K562 (cell line): ENCODE measurements around the gene LYST. TPM values are rescaled to one million over a fixed set of nuclear protein-coding genes. Genes with fewer than 3 reads are reported as not detected.

ENCODE experiments used
- ATAC-seq: fragments of 200-7000 bp; cut with Tn5 transposase; 3 replicates; pipeline ENCODE4 v1.9.1; 2020; ENCODE audit warnings: moderate library complexity
- BruUV-seq: library from RNA; stranded (reverse); fragments of 400-500 nt; replicated peaks from 2 replicates; lab custom pipeline; 2021; lab: Mats Ljungman, UMichigan
- CTCF ChIA-PET: fragments of 300-600 bp; formaldehyde crosslinking; extraction: SDS; loops from one replicate; lab custom pipeline; 2021; ENCODE audit warnings: low intra/inter-chr PET ratio; lab: Yijun Ruan, JAX
- POLR2A ChIA-PET: fragments of 300-600, 350-650 bp; sonication (Branson Sonifier 250); formaldehyde crosslinking; extraction: SDS; loops from one replicate; lab custom pipeline; 2021; ENCODE audit warnings: antibody characterized with exemption, inconsistent platforms; lab: Yijun Ruan, JAX
- DNase-seq, 4 experiments: peaks; one replicate each; pipeline versions ENCODE4 v3.0.0 to v3.0.0-alpha.2; 2011 to 2018; ENCODE audit warnings: low spot score in 3 of 4, mixed read lengths in 3 of 4; ENCODE audit errors: extremely low read depth in 1 of 4
- FAIRE-seq: peaks from 2 replicates; lab custom pipeline; 2011; peaks lifted over from hg19 to GRCh38; lab: Jason Lieb, UNC
- H2AFZ ChIP-seq: 2 replicates; pipeline ENCODE4 v1.6.0; 2011; ENCODE audit warnings: low read depth, low read length, control low read depth, inconsistent platforms
- H3K27ac ChIP-seq: fragments of 200-600 bp; 3 replicates; pipeline ENCODE4 v1.8.0; 2011; ENCODE audit warnings: low read depth, mild to moderate bottlenecking, control low read depth, inconsistent platforms, low read length, moderate library complexity, mixed read lengths; ENCODE audit errors: extremely low read depth
- H3K27me3 ChIP-seq, 2 experiments: fragments of 300-600 bp in 1 of 2; 2 replicates in 1 of 2; 3 replicates in 1 of 2; pipeline versions ENCODE4 v1.6.0 to v1.8.0; 2011; ENCODE audit warnings: inconsistent platforms in 2 of 2, low read length in 2 of 2, mild to moderate bottlenecking in 1 of 2, mixed read lengths in 1 of 2, moderate library complexity in 1 of 2; ENCODE audit not compliant: control insufficient read depth in 2 of 2, insufficient read depth in 2 of 2
- H3K36me3 ChIP-seq: fragments of 300-600 bp; 3 replicates; pipeline ENCODE4 v1.8.0; 2011; ENCODE audit warnings: mild to moderate bottlenecking, low read length, inconsistent platforms; ENCODE audit not compliant: control insufficient read depth, insufficient read depth
- H3K4me1 ChIP-seq, 2 experiments: fragments of 200-600 bp in 1 of 2; replicated peaks in 1 of 2; 2 replicates in 1 of 2; 3 replicates in 1 of 2; pipeline versions ENCODE4 v1.5.1 to v1.8.0; 2011; ENCODE audit warnings: inconsistent platforms in 2 of 2, low read length in 2 of 2, mild to moderate bottlenecking in 1 of 2, mixed read lengths in 1 of 2, moderate library complexity in 1 of 2; ENCODE audit not compliant: control insufficient read depth in 2 of 2, insufficient read depth in 2 of 2
- H3K4me2 ChIP-seq: 2 replicates; pipeline ENCODE4 v1.6.1; 2011; ENCODE audit warnings: low read length, control low read depth, inconsistent platforms, mixed read lengths; ENCODE audit not compliant: insufficient read depth
- H3K4me3 ChIP-seq: fragments of 200-600 bp; sonication (generic), shearing (Covaris generic); 2 replicates; pipeline ENCODE4 v1.5.1; 2016; ENCODE audit warnings: control low read depth, inconsistent platforms
- H3K79me2 ChIP-seq: fragments of 200-600 bp; 3 replicates; pipeline ENCODE4 v1.8.0; 2011; ENCODE audit warnings: low read length, inconsistent platforms; ENCODE audit not compliant: control insufficient read depth, insufficient read depth
- H3K9ac ChIP-seq, 2 experiments: 2 replicates each; pipeline versions ENCODE4 v1.6.0 to v1.6.1; 2011; ENCODE audit warnings: low read depth in 2 of 2, low read length in 2 of 2, control low read depth in 1 of 2, inconsistent platforms in 1 of 2, mild to moderate bottlenecking in 1 of 2, mixed read lengths in 1 of 2; ENCODE audit not compliant: insufficient read depth in 1 of 2
- H3K9me1 ChIP-seq: one replicate; pipeline ENCODE4 v1.6.0; 2011; ENCODE audit warnings: inconsistent platforms, mild to moderate bottlenecking, low read length, moderate library complexity; ENCODE audit not compliant: control insufficient read depth, insufficient read depth
- H3K9me3 ChIP-seq: replicated peaks from 2 replicates; pipeline ENCODE4 v1.5.1; 2011; ENCODE audit warnings: low read depth, low read length, inconsistent platforms; ENCODE audit not compliant: control insufficient read depth, insufficient read depth
- H4K20me1 ChIP-seq: replicated peaks from 2 replicates; pipeline ENCODE4 v1.6.1; 2011; ENCODE audit warnings: low read length, inconsistent platforms, mixed read lengths; ENCODE audit not compliant: control insufficient read depth, insufficient read depth
- CC2D1A ChIP-seq: fragments of 450-650 bp; IDR thresholded peaks from 2 replicates; pipeline ENCODE4 v1.6.1; 2017; ENCODE audit warnings: mild to moderate bottlenecking
- CREBBP ChIP-seq: IDR thresholded peaks from one replicate; pipeline ENCODE4 v1.6.1; 2012; ENCODE audit warnings: low read depth, mild to moderate bottlenecking, control low read depth, inconsistent platforms, low read length
- FOS ChIP-seq: IDR thresholded peaks from 3 replicates; pipeline ENCODE4 v1.6.1; 2011; ENCODE audit not compliant: insufficient read length; ENCODE audit errors: extremely low read depth
- SMAD2 ChIP-seq: fragments of 150-350 bp; IDR thresholded peaks from 2 replicates; pipeline ENCODE4 v1.6.1; 2014; ENCODE audit warnings: low read depth, mild to moderate bottlenecking, low read length
- SPI1 ChIP-seq: IDR thresholded peaks from 2 replicates; pipeline ENCODE4 v1.6.1; 2011; ENCODE audit warnings: low read depth, low read length, control low read depth, borderline replicate concordance
- WGBS: fragments of 100-300 bp; shearing (Covaris generic); methylation state at CpG from one replicate; pipeline ENCODE4 v1.1.6; 2016; ENCODE audit warnings: low coverage, mixed read lengths; ENCODE audit not compliant: insufficient coverage; ENCODE audit errors: missing lambda C conversion rate; 5-methylcytosine and 5-hydroxymethylcytosine counted together
- in situ Hi-C: fragments of 300-500 bp; cut with MboI; formaldehyde crosslinking; loops from 4 replicates; pipeline ENCODE4 v1.15.0; 2018; ENCODE audit warnings: inconsistent platforms, mixed read lengths
- intact Hi-C: fragments of 100-400 bp; cut with micrococcal nuclease; formaldehyde crosslinking; loops from 2 replicates; pipeline ENCODE4 v1.14.2; 2022
- polyA plus RNA-seq, 8 experiments: library from polyadenylated mRNA; depleted of rRNA in 4 of 8; stranded (reverse) in 5 of 8; unstranded in 3 of 8; fragments of >200 nt; fragmentation: Nextera tagmentation in 2 of 8; fragmentation: Illumina TruSeq in 1 of 8; extraction: Ambion mirVana in 2 of 8; extraction: Trizol in 1 of 8; gene quantifications; 2 replicates each; pipeline versions ENCODE4 v1.2.1 to v1.2.3, GENCODE V29; 2011 to 2014; ENCODE audit warnings: inconsistent platforms in 1 of 8, missing spikeins in 1 of 8
- total RNA-seq, 7 experiments: library from RNA; depleted of rRNA in 6 of 7; stranded (reverse); fragments of >200 nt in 6 of 7; fragmentation: Illumina TruSeq in 2 of 7; extraction: Trizol in 2 of 7; gene quantifications; 2 replicates each; pipeline versions ENCODE4 v1.2.1 to v1.2.3, GENCODE V29; 2011 to 2021; ENCODE audit warnings: low replicate concordance in 1 of 7

The LYST gene
- total and polyA plus RNA-seq, 9 of the 15 experiments (the other 6 are each of a cell fraction or from before 2014, with no cell fraction given): 0.73 to 2.4 (median 1.4) TPM

GRCh38 chr1:235867903-235868469, 1.3 kb upstream of the LYST start:
- intact Hi-C loops (loop anchor here (5.0 kb wide), 1 partner anchor 104 kb away; no protein-coding TSS in a partner anchor), in situ Hi-C loops (no loop called here)
- no peak overlapping the region for H3K4me3 ChIP-seq
- H2AFZ ChIP-seq: peak overlapping the region; percentile 99
- WGBS: 75% methylated on average over 8 of the region's 9 CpGs
- no peaks in the 10 kb centered on the region; the same call in 1 of the 2 replicates for H4K20me1 ChIP-seq
- CTCF ChIA-PET: no interaction called here
- FAIRE-seq (no peak), DNase-seq (no peak), ATAC-seq (no peak)
- H3K9me3 ChIP-seq: no peaks in the 10 kb centered on the region
- no TSS peak for BruUV-seq
- TF ChIP-seq SMAD2 (no peak), CC2D1A (no peak), SPI1 (0 out of 2 replicates have a peak, but pooled peaks have one; percentile 54), CREBBP (no peak), FOS (no peak)
- H3K4me1 ChIP-seq: peaks cover 9 to 13% of the 10 kb centered on the region in 2 experiments; a peak in 4 of 5 replicates
- peak overlapping the region; percentile 100 for H3K4me2 ChIP-seq
- H3K27me3 ChIP-seq: peaks cover 9 to 20% of the 10 kb centered on the region in 2 experiments
- no peak overlapping the region for H3K9ac ChIP-seq
- POLR2A ChIA-PET: no interaction called here
- no peak overlapping the region for H3K27ac ChIP-seq
- no peaks in the 10 kb centered on the region for H3K36me3 ChIP-seq
- H3K79me2 ChIP-seq: no peaks in the 10 kb centered on the region
- H3K9me1 ChIP-seq: no peaks in the 10 kb centered on the region
